CD8-positive, alpha-beta memory T cell (primary cell): ENCODE results near the gene PLA2G4A. TPM values are rescaled to one million over a fixed set of nuclear protein-coding genes. Genes with fewer than 3 reads are reported as not detected.

Source experiments
- CTCF ChIA-PET: fragments of 350-600 bp; sonication (Branson Sonifier 250); formaldehyde crosslinking; loops from one replicate; lab custom pipeline; 2021; ENCODE audit warnings: antibody characterized with exemption; lab: Charles Lee
- POLR2A ChIA-PET: fragments of 350-600 bp; sonication (Branson Sonifier 250); formaldehyde crosslinking; loops from one replicate; lab custom pipeline; 2021; ENCODE audit warnings: antibody characterized with exemption; lab: Charles Lee
- DNase-seq, 5 donors: peaks; one replicate each; pipeline versions ENCODE4 v3.0.0 to v3.0.0-alpha.2; 2020 to 2022; ENCODE audit warnings: mixed read lengths in 1 of 5
- H3K27ac ChIP-seq: one replicate; pipeline ENCODE4 v1.7.0; 2013; ENCODE audit warnings: low read depth, mild to moderate bottlenecking, low read length, moderate library complexity
- H3K27me3 ChIP-seq: 2 replicates; pipeline ENCODE4 v1.7.0; 2013; ENCODE audit warnings: low read length, mild to moderate bottlenecking; ENCODE audit not compliant: insufficient read depth, poor library complexity, severe bottlenecking
- H3K36me3 ChIP-seq: 2 replicates; pipeline ENCODE4 v1.7.0; 2013; ENCODE audit warnings: mild to moderate bottlenecking, low read length, moderate library complexity; ENCODE audit not compliant: insufficient read depth
- H3K4me1 ChIP-seq: 2 replicates; pipeline ENCODE4 v1.7.0; 2013; ENCODE audit warnings: mild to moderate bottlenecking, low read length, moderate library complexity; ENCODE audit not compliant: insufficient read depth
- H3K4me3 ChIP-seq: 2 replicates; pipeline ENCODE4 v1.7.0; 2013; ENCODE audit warnings: mild to moderate bottlenecking, low read length
- H3K9me3 ChIP-seq: 2 replicates; pipeline ENCODE4 v1.7.0; 2013; ENCODE audit warnings: mild to moderate bottlenecking, low read length
- H3K27ac Mint-ChIP-seq, 8 donors: one replicate each; pipeline ENCODE4 v1.8.0; 2020 to 2021; ENCODE audit warnings: mixed read lengths in 8 of 8, mild to moderate bottlenecking in 6 of 8, inconsistent platforms in 3 of 8, moderate library complexity in 3 of 8
- H3K27me3 Mint-ChIP-seq, 2 donors: one replicate each; pipeline ENCODE4 v1.8.0; 2020 to 2021; ENCODE audit warnings: mixed read lengths in 2 of 2, mild to moderate bottlenecking in 1 of 2, moderate library complexity in 1 of 2
- H3K36me3 Mint-ChIP-seq, 3 donors: one replicate each; pipeline ENCODE4 v1.8.0; 2020 to 2021; ENCODE audit warnings: mixed read lengths in 3 of 3, inconsistent platforms in 1 of 3, mild to moderate bottlenecking in 1 of 3
- H3K4me1 Mint-ChIP-seq, 3 donors: one replicate each; pipeline ENCODE4 v1.8.0; 2020 to 2021; ENCODE audit warnings: mixed read lengths in 3 of 3, inconsistent platforms in 1 of 3, mild to moderate bottlenecking in 1 of 3
- H3K4me3 Mint-ChIP-seq, 7 donors: one replicate each; pipeline ENCODE4 v1.8.0; 2020 to 2021; ENCODE audit warnings: mixed read lengths in 7 of 7, mild to moderate bottlenecking in 6 of 7, moderate library complexity in 4 of 7, inconsistent platforms in 2 of 7
- H3K9me3 Mint-ChIP-seq, 5 donors: one replicate each; pipeline ENCODE4 v1.8.0; 2020 to 2022; ENCODE audit warnings: mixed read lengths in 5 of 5, mild to moderate bottlenecking in 3 of 5, moderate library complexity in 2 of 5, inconsistent platforms in 1 of 5
- polyA plus RNA-seq: library from polyadenylated mRNA; unstranded; fragments of 300-500 nt; fragmentation: Illumina TruSeq; gene quantifications from one replicate; pipeline ENCODE4 v1.2.3, GENCODE V29; 2021
- total RNA-seq, 2 experiments: library from RNA; stranded (reverse); gene quantifications; one replicate each; pipeline ENCODE4 v1.2.3, GENCODE V29; 2021

PLA2G4A gene
- total and polyA plus RNA-seq, 3 experiments from 2014 or later, result 1.1 to 1.5 TPM; not detected in 1

DNA sequence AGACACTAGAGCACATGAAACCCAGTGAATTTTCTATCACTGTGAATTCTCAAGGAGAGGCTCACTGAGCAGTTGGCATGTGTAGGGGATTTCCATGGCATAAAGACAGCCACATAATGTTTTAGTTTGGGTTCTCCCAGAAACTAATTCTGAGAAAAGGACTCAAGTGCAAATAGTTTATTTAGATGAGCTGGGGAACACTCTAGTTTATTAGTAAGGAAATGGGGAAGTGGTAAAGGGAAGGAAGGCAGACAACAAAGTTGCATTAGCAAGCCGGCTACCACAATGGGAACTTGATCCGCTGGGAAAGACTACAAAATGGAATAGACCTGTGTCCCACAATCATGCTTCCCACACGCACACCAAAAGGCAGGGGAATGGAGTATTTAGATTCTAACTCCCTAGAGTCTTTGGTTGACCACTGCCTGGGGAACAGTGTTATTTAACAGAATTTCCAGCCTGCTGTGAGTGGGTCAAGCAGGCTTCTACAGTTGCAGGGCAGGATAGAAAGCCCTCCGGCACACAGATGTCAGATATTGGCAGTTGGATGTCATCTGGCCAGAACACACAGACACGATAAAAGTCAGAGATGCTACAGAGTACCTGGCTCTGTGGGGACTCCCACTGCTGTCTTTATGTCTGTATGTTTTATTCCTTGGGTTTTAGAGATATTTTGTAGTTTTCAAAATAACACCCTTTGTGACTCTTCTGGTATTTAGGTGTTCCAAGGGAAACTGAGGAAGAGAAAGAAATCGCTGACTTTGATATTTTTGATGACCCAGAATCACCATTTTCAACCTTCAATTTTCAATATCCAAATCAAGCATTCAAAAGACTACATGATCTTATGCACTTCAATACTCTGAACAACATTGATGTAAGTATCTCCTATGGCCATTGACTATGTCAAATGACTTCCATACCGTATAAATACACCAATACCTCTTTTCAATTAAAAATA, 150.1 kb downstream of the PLA2G4A start:
- no peaks in the 10 kb centered on the region for H3K9me3 ChIP-seq
- ChIA-PET CTCF (no interaction called here), POLR2A (no interaction called here)
- no peaks in the 10 kb centered on the region for H3K4me1 ChIP-seq
- Mint-ChIP-seq H3K27ac (no peak overlapping the region), H3K9me3 (no peaks in the 10 kb centered on the region), H3K4me1 (no peaks in the 10 kb centered on the region), H3K4me3 (no peak overlapping the region), H3K36me3 (no peaks in the 10 kb centered on the region), H3K27me3 (peaks cover 4% of the 10 kb centered on the region in 2 donors)
- no peak overlapping the region for H3K4me3 ChIP-seq
- DNase-seq, result no peak
- H3K27me3 ChIP-seq, result no peaks in the 10 kb centered on the region
- no peak overlapping the region for H3K27ac ChIP-seq
- no peaks in the 10 kb centered on the region for H3K36me3 ChIP-seq

DNA sequence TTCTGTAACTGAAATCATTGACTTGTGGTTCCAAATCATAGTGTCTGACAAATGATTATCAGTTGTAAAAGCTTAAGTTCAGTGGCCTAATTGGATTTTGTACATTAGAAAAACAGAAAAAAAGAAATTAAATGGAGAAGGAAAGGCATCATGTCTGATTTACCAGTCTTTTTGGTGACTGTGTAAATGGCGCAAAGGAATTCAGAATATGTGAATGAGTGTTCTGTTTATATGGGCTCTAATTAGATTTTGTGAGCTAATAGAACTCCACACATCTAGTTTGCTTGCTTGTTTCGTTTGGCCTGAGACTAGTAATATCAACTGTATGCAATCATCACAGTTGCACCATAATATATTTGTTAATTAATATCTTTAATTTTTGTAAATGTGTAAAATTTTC, 151.7 kb downstream of the PLA2G4A start:
- Mint-ChIP-seq H3K9me3 (no peaks in the 10 kb centered on the region), H3K27ac (no peak overlapping the region), H3K36me3 (no peaks in the 10 kb centered on the region), H3K4me1 (no peaks in the 10 kb centered on the region), H3K4me3 (no peak overlapping the region), H3K27me3 (peaks cover 4% of the 10 kb centered on the region in 2 donors)
- Histone ChIP-seq H3K27ac (no peak overlapping the region), H3K4me1 (no peaks in the 10 kb centered on the region), H3K27me3 (no peaks in the 10 kb centered on the region), H3K4me3 (no peak overlapping the region), H3K9me3 (no peaks in the 10 kb centered on the region), H3K36me3 (no peaks in the 10 kb centered on the region)
- POLR2A ChIA-PET, result no interaction called here
- DNase-seq, result no peak
- CTCF ChIA-PET, result no interaction called here

DNA sequence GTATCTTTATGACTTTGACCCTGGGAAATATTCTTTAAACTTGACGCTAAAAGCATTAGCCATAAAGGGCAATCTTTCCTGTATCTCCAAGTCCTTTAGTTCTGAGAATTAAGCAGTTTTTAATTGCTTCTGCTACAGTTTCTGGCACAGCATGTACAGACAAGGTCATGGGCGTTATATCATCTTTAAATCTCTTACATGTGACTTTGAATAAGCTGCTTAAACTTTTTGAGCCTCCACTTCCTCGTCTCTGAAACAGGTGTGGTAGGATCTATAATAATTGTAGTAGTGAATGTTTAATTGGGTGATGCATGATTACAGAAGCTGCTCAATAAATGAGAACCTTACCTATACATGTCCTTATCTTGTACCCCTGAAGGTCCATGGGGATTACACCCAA, 153.4 kb downstream of the PLA2G4A start:
- CTCF ChIA-PET, result no interaction called here
- H3K36me3 Mint-ChIP-seq, result no peaks in the 10 kb centered on the region
- POLR2A ChIA-PET, result no interaction called here
- Histone ChIP-seq H3K27me3 (no peaks in the 10 kb centered on the region), H3K4me3 (no peak overlapping the region), H3K36me3 (no peaks in the 10 kb centered on the region), H3K27ac (no peak overlapping the region), H3K9me3 (no peaks in the 10 kb centered on the region), H3K4me1 (no peaks in the 10 kb centered on the region)
- no peaks in the 10 kb centered on the region for H3K9me3 Mint-ChIP-seq
- H3K4me3 Mint-ChIP-seq, result no peak overlapping the region
- H3K4me1 Mint-ChIP-seq, result no peaks in the 10 kb centered on the region
- peaks cover 2 to 4% of the 10 kb centered on the region in 2 donors for H3K27me3 Mint-ChIP-seq
- H3K27ac Mint-ChIP-seq, result no peak overlapping the region
- DNase-seq, result no peak

DNA sequence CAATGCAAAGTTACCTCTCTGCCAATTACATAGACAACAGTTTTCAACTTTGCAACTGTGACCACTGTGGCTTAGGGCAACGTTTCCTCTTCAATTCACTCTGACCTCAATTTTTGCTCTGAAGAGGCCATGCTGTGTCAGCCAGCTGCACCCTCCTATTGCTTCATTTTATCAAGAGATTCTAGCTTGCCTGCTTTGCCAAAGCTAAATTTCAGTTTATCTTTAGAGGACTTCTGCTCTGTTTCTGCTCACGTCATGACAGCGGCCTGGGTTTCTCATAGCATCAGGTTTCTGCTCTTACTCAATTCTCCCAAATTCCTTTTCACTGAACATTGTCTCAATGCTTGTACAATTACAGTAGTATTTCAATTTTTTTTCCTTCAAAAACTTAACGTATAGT, 154.6 kb downstream of the PLA2G4A start:
- H3K27ac ChIP-seq, result no peak overlapping the region
- H3K27me3 Mint-ChIP-seq, result peaks cover 2 to 4% of the 10 kb centered on the region in 2 donors
- ChIA-PET CTCF (no interaction called here), POLR2A (no interaction called here)
- DNase-seq, result no peak
- no peak overlapping the region for H3K27ac Mint-ChIP-seq
- no peaks in the 10 kb centered on the region for H3K9me3 Mint-ChIP-seq
- H3K4me3 ChIP-seq, result no peak overlapping the region
- no peaks in the 10 kb centered on the region for H3K36me3 ChIP-seq
- no peak overlapping the region for H3K4me3 Mint-ChIP-seq
- no peaks in the 10 kb centered on the region for H3K4me1 Mint-ChIP-seq
- no peaks in the 10 kb centered on the region for H3K4me1 ChIP-seq
- no peaks in the 10 kb centered on the region for H3K27me3 ChIP-seq
- H3K36me3 Mint-ChIP-seq, result no peaks in the 10 kb centered on the region
- H3K9me3 ChIP-seq, result no peaks in the 10 kb centered on the region

DNA sequence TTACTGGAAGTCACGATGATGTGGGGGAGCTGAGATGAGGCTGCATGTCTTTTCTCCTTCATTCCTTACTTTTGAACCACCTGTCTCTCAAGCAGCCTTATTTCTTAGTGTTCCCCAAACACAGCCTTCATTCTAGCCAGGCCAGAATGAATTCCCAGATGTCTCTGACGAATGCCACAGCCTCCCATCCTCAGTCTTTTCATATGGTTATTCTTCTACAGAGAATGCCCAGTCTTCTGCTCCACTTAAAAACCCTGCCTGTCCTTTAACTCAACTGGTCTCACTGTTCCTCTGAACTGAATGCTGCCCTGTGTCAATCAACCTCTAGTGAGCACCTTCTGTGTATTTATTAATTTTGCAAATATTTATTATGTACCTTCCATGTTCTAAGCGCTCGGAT, 156.2 kb downstream of the PLA2G4A start:
- no peaks in the 10 kb centered on the region for H3K4me1 ChIP-seq
- H3K4me3 ChIP-seq, result no peak overlapping the region
- ChIA-PET CTCF (no interaction called here), POLR2A (no interaction called here)
- DNase-seq, result no peak
- no peaks in the 10 kb centered on the region for H3K27me3 ChIP-seq
- Mint-ChIP-seq H3K4me1 (no peaks in the 10 kb centered on the region), H3K9me3 (no peaks in the 10 kb centered on the region), H3K27me3 (peaks cover 2 to 4% of the 10 kb centered on the region in 2 donors), H3K36me3 (no peaks in the 10 kb centered on the region), H3K4me3 (no peak overlapping the region), H3K27ac (no peak overlapping the region)
- H3K27ac ChIP-seq, result no peak overlapping the region
- H3K9me3 ChIP-seq, result no peaks in the 10 kb centered on the region
- no peaks in the 10 kb centered on the region for H3K36me3 ChIP-seq

DNA sequence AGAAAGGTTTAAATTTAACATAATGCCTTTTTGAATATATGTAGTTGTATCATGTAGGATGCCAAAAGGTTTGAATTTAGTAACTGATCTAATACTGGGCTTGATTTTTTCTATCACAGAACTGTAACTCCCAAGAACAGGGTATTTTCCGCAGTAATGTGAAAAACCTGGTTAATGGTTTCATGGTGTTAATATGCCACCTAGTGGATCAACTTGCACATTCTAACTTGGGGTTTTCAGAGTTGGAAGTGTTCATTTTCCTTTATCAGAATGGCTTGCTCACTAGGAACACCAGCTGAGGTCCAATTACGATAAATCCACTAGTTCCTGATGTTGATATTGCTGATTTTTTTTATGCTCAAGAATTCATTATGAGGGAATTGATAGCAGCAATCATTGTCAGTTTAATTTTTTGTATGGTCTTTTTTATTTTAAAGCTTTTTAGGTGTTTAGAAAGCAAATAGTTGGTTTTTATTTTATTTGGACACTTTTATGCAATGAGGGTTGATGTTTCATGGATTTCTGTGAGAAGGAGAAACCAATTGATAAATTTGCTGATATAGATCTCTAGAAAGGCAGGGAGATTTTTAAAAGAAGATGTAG, 157.2 kb downstream of the PLA2G4A start:
- CTCF ChIA-PET, result no interaction called here
- no peaks in the 10 kb centered on the region for H3K9me3 Mint-ChIP-seq
- peak in 2 of 5 donors; percentile 3 to 18 for DNase-seq

DNA sequence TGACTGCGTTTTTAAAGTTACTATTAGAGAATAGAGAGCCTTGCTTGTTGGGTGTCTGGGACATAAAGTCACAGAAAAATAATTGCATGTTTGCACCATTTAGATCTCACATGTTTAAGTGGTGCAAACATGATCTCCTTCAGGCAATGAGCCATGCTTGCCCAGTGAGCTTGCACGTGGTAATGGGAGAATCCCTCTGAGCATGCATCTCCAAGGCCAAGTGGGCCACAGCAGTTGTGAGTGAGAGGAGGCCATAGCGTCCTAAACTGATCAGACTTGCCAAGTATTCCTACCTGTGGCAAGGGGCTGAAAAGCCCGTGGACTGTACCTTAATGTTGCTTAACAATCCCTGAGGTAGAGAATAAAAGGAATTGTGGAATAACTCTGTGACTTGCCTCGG, 158.3 kb downstream of the PLA2G4A start:
- no peak overlapping the region for H3K27ac ChIP-seq
- no peak overlapping the region for H3K4me3 ChIP-seq
- H3K36me3 Mint-ChIP-seq, result no peaks in the 10 kb centered on the region
- H3K27me3 ChIP-seq, result no peaks in the 10 kb centered on the region
- H3K4me3 Mint-ChIP-seq, result no peak overlapping the region
- no peaks in the 10 kb centered on the region for H3K4me1 ChIP-seq
- H3K9me3 ChIP-seq, result no peaks in the 10 kb centered on the region
- no peak for DNase-seq
- H3K27ac Mint-ChIP-seq, result no peak overlapping the region
- H3K9me3 Mint-ChIP-seq, result no peaks in the 10 kb centered on the region
- H3K36me3 ChIP-seq, result no peaks in the 10 kb centered on the region
- POLR2A ChIA-PET, result no interaction called here
- no peaks in the 10 kb centered on the region for H3K27me3 Mint-ChIP-seq
- CTCF ChIA-PET, result no interaction called here
- H3K4me1 Mint-ChIP-seq, result no peaks in the 10 kb centered on the region

More for the DNA sequence above, 157.2 kb downstream of the PLA2G4A start:
- POLR2A ChIA-PET, result no interaction called here
- H3K27ac Mint-ChIP-seq, result no peak overlapping the region
- no peaks in the 10 kb centered on the region for H3K9me3 ChIP-seq
- H3K4me3 ChIP-seq, result no peak overlapping the region
- H3K4me1 Mint-ChIP-seq, result no peaks in the 10 kb centered on the region
- no peaks in the 10 kb centered on the region for H3K36me3 ChIP-seq
- H3K4me1 ChIP-seq, result no peaks in the 10 kb centered on the region
- no peak overlapping the region for H3K4me3 Mint-ChIP-seq
- no peaks in the 10 kb centered on the region for H3K36me3 Mint-ChIP-seq
- H3K27ac ChIP-seq, result no peak overlapping the region
- no peaks in the 10 kb centered on the region for H3K27me3 ChIP-seq
- no peaks in the 10 kb centered on the region for H3K27me3 Mint-ChIP-seq

DNA sequence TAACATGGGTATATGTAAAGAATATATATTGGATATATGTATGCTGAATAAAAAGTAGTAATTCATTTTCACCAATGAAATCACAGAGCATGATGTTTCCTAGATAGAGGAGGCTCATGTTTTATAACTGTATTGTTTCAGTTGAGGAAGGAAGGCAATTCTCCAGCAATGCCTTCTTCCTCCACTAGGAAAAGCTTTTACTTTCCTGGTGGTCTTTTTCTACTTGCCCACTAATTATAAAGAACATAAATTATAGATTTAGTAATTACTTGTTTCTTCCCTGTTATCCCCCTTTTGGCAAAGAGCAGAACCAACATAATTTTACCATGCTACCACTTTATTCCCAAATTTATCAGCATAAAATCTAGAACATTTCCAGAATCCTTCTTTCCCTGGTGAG, 159.0 kb downstream of the PLA2G4A start:
- Mint-ChIP-seq H3K27ac (no peak overlapping the region), H3K4me1 (no peaks in the 10 kb centered on the region), H3K27me3 (no peaks in the 10 kb centered on the region), H3K4me3 (no peak overlapping the region), H3K36me3 (no peaks in the 10 kb centered on the region), H3K9me3 (no peaks in the 10 kb centered on the region)
- POLR2A ChIA-PET, result no interaction called here
- no peak overlapping the region for H3K4me3 ChIP-seq
- CTCF ChIA-PET, result no interaction called here
- no peaks in the 10 kb centered on the region for H3K9me3 ChIP-seq
- H3K27me3 ChIP-seq, result no peaks in the 10 kb centered on the region
- H3K36me3 ChIP-seq, result no peaks in the 10 kb centered on the region
- no peak for DNase-seq
- no peaks in the 10 kb centered on the region for H3K4me1 ChIP-seq
- H3K27ac ChIP-seq, result no peak overlapping the region
